ENCODE measurements around the gene KIAA0319L. TPM values are rescaled to one million over a fixed set of nuclear protein-coding genes. Genes with fewer than 3 reads are reported as not detected.

Gene KIAA0319L
- total RNA-seq, 4 donors from 2014 or later, result 26.3 to 44.8 (median 38.9) TPM

- no peak for TF ChIP-seq POLR2A (IDR thresholded peaks at IDR 0.05)
- no peak for TF ChIP-seq POLR2AphosphoS5 (IDR thresholded peaks at IDR 0.05)
- no peak for TF ChIP-seq EP300 (IDR thresholded peaks at IDR 0.05)
- TF ChIP-seq CTCF (IDR thresholded peaks at IDR 0.05), result no peak
- H3K9me3 ChIP-seq, result no peaks in the 10 kb centered on the region
- H3K4me3 ChIP-seq, result no peak overlapping the region
- no peak for ATAC-seq
- WGBS, 2 donors (ENCODE audit: low coverage in 1 of 2), result 83 to 100% methylated on average over 1 of the region's 2 CpGs
- H3K4me1 ChIP-seq, result no peaks in the 10 kb centered on the region
- H3K27ac ChIP-seq, result no peak overlapping the region
- peaks cover 0 to 86% of the 10 kb centered on the region in 2 donors for H3K36me3 ChIP-seq
- H3K27me3 ChIP-seq, result no peaks in the 10 kb centered on the region
These were observed 94.0 kb downstream of the KIAA0319L start for GRCh38 chr1:35463232-35463631.

- Histone ChIP-seq H3K27me3 (no peaks in the 10 kb centered on the region), H3K9me3 (no peaks in the 10 kb centered on the region), H3K4me1 (no peaks in the 10 kb centered on the region), H3K4me3 (no peak overlapping the region), H3K27ac (no peak overlapping the region), H3K36me3 (peaks cover 0 to 96% of the 10 kb centered on the region in 2 donors)
- TF ChIP-seq CTCF (IDR thresholded peaks at IDR 0.05) (no peak), POLR2AphosphoS5 (IDR thresholded peaks at IDR 0.05) (no peak), EP300 (IDR thresholded peaks at IDR 0.05) (no peak), POLR2A (IDR thresholded peaks at IDR 0.05) (no peak)
- ATAC-seq, result no peak
- 89 to 93% methylated on average over 3 to 5 of the region's 5 CpGs for WGBS, 2 donors (ENCODE audit: low coverage in 1 of 2)
These were observed 95.1 kb downstream of the KIAA0319L start for GRCh38 chr1:35461966-35462651.

GRCh38 chr1:35460796-35461195, 96.4 kb downstream of the KIAA0319L start:
- no peak for TF ChIP-seq POLR2A (IDR thresholded peaks at IDR 0.05)
- no peak for TF ChIP-seq POLR2AphosphoS5 (IDR thresholded peaks at IDR 0.05)
- no peak for TF ChIP-seq CTCF (IDR thresholded peaks at IDR 0.05)
- TF ChIP-seq EP300 (IDR thresholded peaks at IDR 0.05), result no peak
- Histone ChIP-seq H3K36me3 (peaks cover 0 to 97% of the 10 kb centered on the region in 2 donors), H3K27ac (no peak overlapping the region), H3K4me1 (no peaks in the 10 kb centered on the region), H3K9me3 (no peaks in the 10 kb centered on the region), H3K27me3 (no peaks in the 10 kb centered on the region), H3K4me3 (no peak overlapping the region)
- no peak for ATAC-seq
- WGBS, 2 donors (ENCODE audit: low coverage in 1 of 2), result 86 to 89% methylated on average over 2 of the region's 2 CpGs

- no peak for TF ChIP-seq POLR2AphosphoS5 (IDR thresholded peaks at IDR 0.05)
- no peak for TF ChIP-seq POLR2A (IDR thresholded peaks at IDR 0.05)
- no peak for TF ChIP-seq EP300 (IDR thresholded peaks at IDR 0.05)
- no peak for TF ChIP-seq CTCF (IDR thresholded peaks at IDR 0.05)
- H3K27ac ChIP-seq, result peak overlapping the region in 3 of 4 donors; percentile 8 to 31 (median 20)
- 36 to 44% methylated on average over 1 of the region's 1 CpG for WGBS, 2 donors (ENCODE audit: low coverage in 1 of 2)
- H3K4me1 ChIP-seq, result peaks cover 8 to 40% (median 27%) of the 10 kb centered on the region in 3 donors
- ATAC-seq, result peak; percentile 55
- no peaks in the 10 kb centered on the region for H3K27me3 ChIP-seq
- no peak overlapping the region for H3K4me3 ChIP-seq
- H3K9me3 ChIP-seq, result no peaks in the 10 kb centered on the region
- peaks cover 0 to 76% of the 10 kb centered on the region in 2 donors for H3K36me3 ChIP-seq
These were observed 102.6 kb downstream of the KIAA0319L start for GRCh38 chr1:35454616-35455015.

GRCh38 chr1:35454176-35454575, 103.0 kb downstream of the KIAA0319L start:
- no peak for ATAC-seq
- 80 to 90% methylated on average over 2 to 3 of the region's 4 CpGs for WGBS, 2 donors (ENCODE audit: low coverage in 1 of 2)

More at GRCh38 chr1:35454176-35454575, 103.0 kb downstream of the KIAA0319L start:
- Histone ChIP-seq H3K9me3 (no peaks in the 10 kb centered on the region), H3K4me1 (peaks cover 8 to 40% (median 27%) of the 10 kb centered on the region in 3 donors), H3K27ac (peak overlapping the region in 3 of 4 donors; percentile 8 to 31 (median 20)), H3K27me3 (no peaks in the 10 kb centered on the region), H3K36me3 (peaks cover 0 to 76% of the 10 kb centered on the region in 2 donors), H3K4me3 (no peak overlapping the region)
- TF ChIP-seq CTCF (IDR thresholded peaks at IDR 0.05) (no peak), POLR2AphosphoS5 (IDR thresholded peaks at IDR 0.05) (no peak), EP300 (IDR thresholded peaks at IDR 0.05) (no peak), POLR2A (IDR thresholded peaks at IDR 0.05) (no peak)
